Measurements from ENCODE around the gene SEPTIN5.

SEPTIN5 gene

GRCh38 chr22:19710020-19710768, 4.1 kb upstream of the SEPTIN5 start:
- no peak overlapping the region for H3K27ac ChIP-seq
- no peak for TF ChIP-seq CTCF (conservative IDR thresholded peaks at IDR 0.05)

DNA sequence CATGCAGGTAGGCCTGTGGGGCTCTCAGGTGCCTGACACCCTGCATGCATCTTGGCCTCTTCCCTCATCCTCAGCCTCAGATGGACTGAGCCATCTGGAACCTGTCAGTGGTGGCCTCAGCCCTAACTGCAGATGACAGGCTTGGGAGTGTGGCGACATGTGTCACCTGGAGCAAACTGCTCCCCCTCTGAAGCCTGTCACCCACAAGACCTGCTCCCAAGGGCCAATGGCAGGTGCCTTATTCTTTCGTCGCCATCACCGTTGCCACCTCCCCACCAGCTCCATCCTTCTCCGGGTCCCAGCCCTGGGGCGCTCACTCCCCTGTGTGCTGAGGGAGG, 3.6 kb upstream of the SEPTIN5 start:
- no peak for TF ChIP-seq CTCF (conservative IDR thresholded peaks at IDR 0.05)
- no peak overlapping the region for H3K27ac ChIP-seq

- no peak for TF ChIP-seq CTCF (conservative IDR thresholded peaks at IDR 0.05)
- H3K27ac ChIP-seq: peak overlapping the region; percentile 89
Observed at GRCh38 chr22:19713245-19713644, 1.1 kb upstream of the SEPTIN5 start.

DNA sequence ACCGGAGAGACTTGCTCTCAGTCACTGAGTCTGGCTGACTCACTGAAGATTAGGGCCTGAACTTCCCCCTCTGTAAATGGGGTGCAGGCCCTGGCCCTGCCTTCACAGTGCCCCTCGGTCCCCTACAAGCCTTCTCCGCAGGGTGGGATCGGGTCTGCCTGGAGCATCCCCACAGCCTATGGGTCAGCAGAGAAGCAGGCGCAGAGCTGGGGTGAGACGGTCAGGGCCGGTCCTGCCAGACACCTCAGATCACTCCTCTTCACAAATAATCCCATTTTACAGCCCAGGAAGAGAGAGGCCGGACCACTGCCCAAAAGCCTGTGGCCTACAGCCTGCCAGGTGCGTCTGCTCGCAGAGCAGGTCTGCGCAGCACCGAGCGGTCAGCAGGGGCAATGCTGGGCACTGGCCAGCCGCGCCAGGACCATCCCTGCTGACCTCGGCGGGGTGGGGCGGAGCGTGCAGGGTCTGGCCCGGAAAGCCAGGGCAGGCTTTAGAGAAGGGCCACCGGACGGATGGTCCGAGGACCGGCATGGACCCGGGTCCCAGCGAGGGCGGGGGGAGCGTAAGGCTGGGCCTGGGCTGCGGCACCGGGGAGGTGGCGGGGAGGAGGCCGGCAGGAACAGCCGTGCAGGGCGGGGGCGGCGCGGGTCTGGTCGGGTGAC, 522 bp upstream of the SEPTIN5 start:
- H3K27ac ChIP-seq: peak overlapping the region; percentile 89
- peak; percentile 38; the same call in 1 of the 2 replicates for TF ChIP-seq CTCF (conservative IDR thresholded peaks at IDR 0.05)

GRCh38 chr22:19715188-19715930, 1.1 kb downstream of the SEPTIN5 start:
- no peak for TF ChIP-seq CTCF (conservative IDR thresholded peaks at IDR 0.05)
- peak overlapping the region; percentile 89 for H3K27ac ChIP-seq

GRCh38 chr22:19716041-19716828, 1.9 kb downstream of the SEPTIN5 start:
- no peak for TF ChIP-seq CTCF (conservative IDR thresholded peaks at IDR 0.05)
- peak overlapping the region; percentile 78; the same call in 1 of the 2 replicates for H3K27ac ChIP-seq

DNA sequence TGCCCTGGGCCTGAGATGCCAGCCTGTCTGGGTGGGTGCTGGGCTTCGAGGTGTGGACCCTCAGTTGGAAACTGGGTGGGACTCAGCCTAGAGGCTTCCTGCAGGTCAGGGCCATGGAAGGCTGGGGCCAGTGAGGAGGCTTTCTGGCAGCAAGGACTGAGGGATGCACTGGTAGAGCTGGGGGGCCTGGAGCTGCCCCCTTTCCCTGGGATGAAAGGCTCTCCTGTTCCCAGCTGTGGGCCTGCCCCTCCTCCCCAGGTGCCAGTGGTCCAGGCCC, 2.5 kb downstream of the SEPTIN5 start:
- no peak for TF ChIP-seq CTCF (conservative IDR thresholded peaks at IDR 0.05)
- H3K27ac ChIP-seq: peak overlapping the region; percentile 78; the same call in 1 of the 2 replicates
